Left cardiac atrium (tissue), 4 donors: ENCODE data around the gene GOLGA8B. TPM values are rescaled to one million over a fixed set of nuclear protein-coding genes. Genes with fewer than 3 reads are reported as not detected.
"Not testable (repeated sequence)": the region's sequence is repeated elsewhere in the genome, so short reads cannot be mapped to it uniquely, and the experiment has no call there.

Experiments
- ATAC-seq, 2 donors: fragments of 200-7000 bp; cut with Tn5 transposase; one replicate each; pipeline ENCODE4 v1.9.1; 2020; ENCODE audit warnings: mild to moderate bottlenecking in 2 of 2, moderate library complexity in 2 of 2
- DNase-seq: peaks from one replicate; pipeline ENCODE4 v3.0.0-alpha.2; 2020
- intact Hi-C, 2 donors: fragments of 100-400 bp; cut with DNase I; formaldehyde crosslinking; loops; one replicate each; pipeline versions ENCODE4 v1.14.1 to v1.15.1; 2022 to 2023
- long read RNA-seq: library from polyadenylated mRNA; unstranded; transcript quantifications from one replicate; pipeline ENCODE4 v2.0.0, GENCODE V29; 2021
- total RNA-seq, 2 donors: library from RNA; stranded (reverse); fragmentation: NEBNext Ultra II Directional; extraction: Animal tissue kit (Norgen Biotek cat#: 25700); gene quantifications; one replicate each; pipeline ENCODE4 v1.2.1, GENCODE V29; 2021
- donor health status: DM: no; HTN: yes; CAD: no.
- donor health status: DM: no; HTN: yes; CAD: no; lungs with severe emphysema.
- donor health status: DM: yes; HTN: yes; CAD: no.
- donor health status: Dilated cardiomyopathy.

The GOLGA8B gene, protein sequence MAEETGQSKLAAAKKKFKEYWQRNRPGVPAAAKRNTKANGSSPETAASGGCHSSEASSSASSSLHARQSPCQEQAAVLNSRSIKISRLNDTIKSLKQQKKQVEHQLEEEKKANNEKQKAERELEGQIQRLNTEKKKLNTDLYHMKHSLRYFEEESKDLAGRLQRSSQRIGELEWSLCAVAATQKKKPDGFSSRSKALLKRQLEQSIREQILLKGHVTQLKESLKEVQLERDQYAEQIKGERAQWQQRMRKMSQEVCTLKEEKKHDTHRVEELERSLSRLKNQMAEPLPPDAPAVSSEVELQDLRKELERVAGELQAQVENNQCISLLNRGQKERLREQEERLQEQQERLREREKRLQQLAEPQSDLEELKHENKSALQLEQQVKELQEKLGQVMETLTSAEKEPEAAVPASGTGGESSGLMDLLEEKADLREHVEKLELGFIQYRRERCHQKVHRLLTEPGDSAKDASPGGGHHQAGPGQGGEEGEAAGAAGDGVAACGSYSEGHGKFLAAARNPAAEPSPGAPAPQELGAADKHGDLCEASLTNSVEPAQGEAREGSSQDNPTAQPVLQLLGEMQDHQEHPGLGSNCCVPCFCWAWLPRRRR
- 10 to 100 TPM; 14.5 to 32.4 TPM for total RNA-seq
- long read RNA-seq, partial matches to known transcripts: 3 of 4 reads
- long read RNA-seq, other reads (novel, unspliced or antisense): 1 of 4 reads

DNA sequence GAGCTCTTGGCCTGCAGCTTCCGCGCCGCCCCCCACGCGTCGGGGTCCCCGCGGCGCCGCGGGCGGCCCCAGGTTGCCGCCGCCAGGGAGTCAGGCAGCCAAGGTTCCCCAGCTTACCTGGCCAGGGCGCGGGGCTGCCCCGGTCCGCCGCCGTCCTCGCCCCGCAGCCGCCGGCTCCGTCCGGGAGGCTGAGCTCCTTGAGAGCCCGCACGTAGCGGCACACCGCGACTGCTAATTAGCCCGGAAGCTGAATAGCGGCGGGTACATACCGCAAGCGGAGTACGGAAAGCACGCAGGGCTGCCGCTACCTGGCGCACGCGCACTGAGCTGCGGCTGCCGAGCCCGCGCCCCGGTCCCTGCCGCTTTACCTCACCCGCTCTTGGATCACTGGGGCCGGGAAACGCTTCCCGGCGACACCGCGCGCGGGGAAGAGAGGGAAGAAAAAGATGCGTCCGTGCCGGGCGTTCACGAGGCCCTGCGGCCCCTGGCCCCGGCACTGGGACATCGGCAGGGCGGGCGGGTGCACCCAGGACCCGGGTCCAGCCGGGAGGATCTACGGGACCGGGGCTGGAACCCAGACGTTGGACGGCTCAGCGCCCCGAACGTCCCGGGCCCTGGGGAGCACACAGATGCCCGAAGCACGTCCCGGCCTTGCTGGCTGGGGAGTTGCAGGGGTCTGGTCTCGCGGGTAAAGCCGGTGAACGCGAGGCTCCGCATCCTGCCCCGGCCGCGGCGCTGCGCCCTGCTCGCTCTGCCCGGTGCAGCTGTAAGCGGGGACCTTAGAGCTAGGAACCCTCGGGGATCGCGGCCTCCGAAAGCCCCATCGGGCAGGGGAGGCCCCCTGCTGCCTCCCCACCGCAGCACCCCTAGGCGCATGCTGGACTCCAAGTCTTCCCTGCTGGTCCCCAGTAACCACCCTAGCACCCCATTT is at the start of gene GOLGA8B:
Gene GOLGA8B, minus strand, starts transcription at position 253 of the 931 bp plus-strand sequence. CDS start 47,739 bp downstream, outside the sequence.
- intact Hi-C loops: loop anchor here in 1 of 2 donors (10.0 kb wide), 1 partner anchor 519 kb away; no protein-coding TSS in a partner anchor
- DNase-seq (peak; percentile 67), ATAC-seq (peak; percentile 78 to 82)

- intact Hi-C loops, DNase-seq, ATAC-seq: not testable (repeated sequence)
Observed at GRCh38 chr15:34633165-34633564, 49.7 kb upstream of the GOLGA8B start.

GRCh38 chr15:34628577-34629152 is 45.2 kb upstream of the GOLGA8B start:
- ATAC-seq: no peak
- DNase-seq: no peak
- intact Hi-C loops: loop anchor here in 1 of 2 donors (5.0 kb wide), 1 partner anchor 64 kb away; no protein-coding TSS in a partner anchor

DNA sequence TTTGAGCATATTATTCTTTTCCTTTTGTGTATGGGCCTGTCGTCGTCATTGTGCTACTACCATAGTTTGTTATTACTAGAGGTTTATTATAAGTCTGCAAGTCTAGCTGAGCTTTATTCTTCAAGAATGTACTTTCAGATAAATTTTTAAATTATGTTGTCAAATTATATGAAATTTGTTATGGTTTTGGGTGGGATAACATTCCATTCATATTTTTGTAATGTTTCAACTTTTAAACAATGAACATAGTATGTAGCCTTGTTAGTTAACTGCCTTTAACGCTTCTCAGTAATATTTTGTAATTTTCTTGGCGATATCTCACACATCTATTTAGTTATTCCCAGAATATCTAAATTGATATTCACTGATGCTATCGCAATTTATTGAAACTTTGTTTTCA is 41.6 kb upstream of the GOLGA8B start:
- no peak for DNase-seq
- intact Hi-C loops: loop anchor here in 1 of 2 donors (5.0 kb wide), 1 partner anchor 67 kb away; no protein-coding TSS in a partner anchor
- ATAC-seq: no peak

DNA sequence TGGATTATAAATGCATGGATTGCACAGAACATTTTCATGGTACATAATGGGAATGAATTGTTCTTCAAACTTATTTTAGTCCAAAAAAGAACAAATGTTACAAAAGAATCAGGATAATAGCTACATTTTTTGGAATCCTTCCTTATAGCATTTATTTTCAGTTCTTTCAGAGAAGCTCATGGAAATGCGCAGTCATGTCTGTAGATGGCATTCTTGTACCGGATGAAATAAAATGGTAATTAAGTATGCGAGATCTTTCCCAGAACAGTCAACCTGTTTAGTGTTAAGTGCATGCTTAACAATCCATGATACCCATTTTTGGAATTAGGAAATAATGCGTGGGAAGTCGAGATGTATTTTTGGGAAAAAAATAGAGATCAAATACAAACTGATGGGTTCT is 38.2 kb upstream of the GOLGA8B start:
- DNase-seq (no peak), ATAC-seq (no peak)
- intact Hi-C loops: loop anchor here (5.0 kb wide), 1 partner anchor 301 kb away; no protein-coding TSS in a partner anchor

DNA sequence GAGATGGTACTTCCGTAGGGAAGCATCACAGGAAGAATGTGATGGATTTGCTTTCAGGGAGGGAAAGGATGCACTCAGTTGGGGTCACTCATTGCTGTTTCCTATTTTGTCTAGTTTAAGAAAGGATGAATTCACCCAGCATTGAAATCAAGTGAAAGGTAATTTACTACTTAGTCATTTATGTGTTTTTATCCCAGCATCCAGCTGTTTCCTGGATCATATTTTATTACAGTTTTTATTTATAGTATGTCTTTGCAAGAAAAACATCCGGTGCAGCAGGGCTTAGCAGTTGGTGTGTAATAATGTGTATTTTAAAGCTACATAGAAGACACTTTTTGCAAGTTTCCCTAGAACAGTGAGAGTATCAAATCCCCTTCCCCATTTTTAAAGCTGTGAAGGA is 37.4 kb upstream of the GOLGA8B start:
- intact Hi-C loops: loop anchor here (5.0 kb wide), 1 partner anchor 301 kb away; no protein-coding TSS in a partner anchor
- no peak for DNase-seq

DNA sequence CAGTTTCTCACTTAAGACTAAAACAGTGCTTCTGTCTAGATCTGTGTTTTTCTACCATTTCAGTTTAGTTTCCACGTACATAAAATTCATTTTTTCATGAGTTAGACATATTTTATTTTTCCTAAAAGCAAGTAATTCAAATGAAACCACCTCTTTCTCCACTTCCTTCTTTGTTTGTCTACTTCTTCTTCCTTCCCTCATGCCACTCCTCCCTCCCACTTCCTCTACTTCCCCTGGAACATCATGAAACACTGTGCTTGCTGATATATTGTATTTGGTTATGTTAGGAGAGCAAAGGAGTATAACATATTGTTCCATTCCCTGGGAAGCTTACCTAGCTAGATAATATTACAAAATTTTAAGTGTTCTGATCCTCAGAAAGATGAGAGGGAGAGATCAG is 36.7 kb upstream of the GOLGA8B start:
- DNase-seq (no peak), ATAC-seq (no peak)
- intact Hi-C loops: loop anchor here (5.0 kb wide), 1 partner anchor 302 kb away; no protein-coding TSS in a partner anchor

More for the DNA sequence above, 37.4 kb upstream of the GOLGA8B start:
- ATAC-seq: no peak

- intact Hi-C loops: no loop called here
- ATAC-seq (no peak), DNase-seq (no peak)
Observed at GRCh38 chr15:34619151-34619550, 35.7 kb upstream of the GOLGA8B start.

- no peak for ATAC-seq
- DNase-seq: no peak
- intact Hi-C loops: no loop called here
Observed at GRCh38 chr15:34618073-34618472, 34.6 kb upstream of the GOLGA8B start.

DNA sequence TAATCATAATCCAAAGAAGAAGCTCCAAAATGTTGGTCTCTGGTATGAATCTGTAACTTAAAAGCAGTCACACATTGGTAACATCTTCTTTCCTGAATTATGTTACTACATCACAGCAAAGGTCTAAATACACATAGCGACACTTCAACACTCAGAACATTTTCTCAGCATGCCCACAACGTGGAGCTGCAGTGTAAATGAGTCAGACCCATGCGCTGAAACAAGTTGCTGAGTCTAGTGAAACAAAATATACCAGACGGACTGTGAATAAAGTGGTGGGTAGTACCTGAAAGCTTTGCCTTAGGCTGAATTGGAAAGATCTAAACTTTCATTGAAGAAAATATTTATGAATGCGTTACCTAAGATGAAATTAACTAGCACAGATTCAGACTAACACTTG is 33.2 kb upstream of the GOLGA8B start:
- intact Hi-C loops: no loop called here
- DNase-seq (peak; percentile 19), ATAC-seq (peak; percentile 75 to 82)

DNA sequence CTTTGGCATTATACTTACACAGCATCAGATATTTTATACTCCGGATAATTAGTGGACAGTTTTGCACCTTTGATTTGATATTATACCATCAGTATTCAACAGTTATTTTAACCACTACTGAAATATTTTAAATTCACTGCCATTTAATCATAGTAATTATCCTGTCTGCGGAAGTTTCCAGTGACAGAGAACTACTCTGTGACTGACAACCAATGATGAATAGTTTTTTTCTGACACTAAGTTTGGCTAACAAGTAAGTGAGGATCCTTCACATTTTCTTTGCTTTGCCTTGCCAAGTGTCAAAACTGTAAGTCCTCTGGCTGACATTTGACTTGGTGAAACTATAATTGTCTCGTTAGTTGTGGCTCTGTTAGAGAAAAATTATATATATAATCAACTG is 30.5 kb upstream of the GOLGA8B start:
- ATAC-seq (no peak), DNase-seq (no peak)
- intact Hi-C loops: no loop called here

- intact Hi-C loops: no loop called here
- ATAC-seq (no peak), DNase-seq (no peak)
Observed at GRCh38 chr15:34613301-34613700, 29.9 kb upstream of the GOLGA8B start.

GRCh38 chr15:34610354-34610753 is 26.9 kb upstream of the GOLGA8B start:
- DNase-seq: no peak
- ATAC-seq: no peak
- intact Hi-C loops: no loop called here

GRCh38 chr15:34609102-34610057 is 25.9 kb upstream of the GOLGA8B start:
- DNase-seq: no peak
- ATAC-seq: peak in 1 of 2 donors; percentile 8
- intact Hi-C loops: no loop called here

GRCh38 chr15:34608517-34608916 is 25.1 kb upstream of the GOLGA8B start:
- ATAC-seq: no peak
- intact Hi-C loops: no loop called here

GRCh38 chr15:34607832-34608231 is 24.4 kb upstream of the GOLGA8B start:
- ATAC-seq: no peak
- no peak for DNase-seq
- intact Hi-C loops: no loop called here

More at GRCh38 chr15:34608517-34608916, 25.1 kb upstream of the GOLGA8B start:
- DNase-seq: no peak

- intact Hi-C loops: no loop called here
- ATAC-seq: no peak
- no peak for DNase-seq
Observed at GRCh38 chr15:34606545-34606944, 23.1 kb upstream of the GOLGA8B start.
